ENCODE results near the gene AUNIP.

The AUNIP gene

DNA sequence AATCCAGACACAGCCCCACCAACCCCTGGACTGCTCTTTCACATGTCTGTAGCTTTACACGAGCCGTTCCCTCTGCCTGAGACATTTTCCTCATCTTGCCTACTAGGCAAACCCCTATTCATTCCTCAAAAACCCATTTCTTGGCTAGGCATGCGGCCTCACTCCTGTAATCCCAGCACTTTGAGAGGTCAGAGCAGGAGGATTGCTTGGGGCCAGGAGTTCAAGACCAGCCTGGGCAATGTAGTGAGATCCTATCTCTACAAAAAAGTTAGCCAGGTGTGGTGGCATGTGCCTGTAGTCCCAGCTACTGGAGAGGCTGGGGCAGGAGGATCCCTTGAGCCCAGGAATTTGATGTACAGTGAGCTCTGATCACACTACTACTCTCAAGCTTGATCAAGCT lies 5.2 kb upstream of the AUNIP start:
- H3K27ac ChIP-seq (ENCODE audit: low read depth, low read length), result no peak overlapping the region
- no peak overlapping the region for H3K9ac ChIP-seq (ENCODE audit: low read depth, low read length)

DNA sequence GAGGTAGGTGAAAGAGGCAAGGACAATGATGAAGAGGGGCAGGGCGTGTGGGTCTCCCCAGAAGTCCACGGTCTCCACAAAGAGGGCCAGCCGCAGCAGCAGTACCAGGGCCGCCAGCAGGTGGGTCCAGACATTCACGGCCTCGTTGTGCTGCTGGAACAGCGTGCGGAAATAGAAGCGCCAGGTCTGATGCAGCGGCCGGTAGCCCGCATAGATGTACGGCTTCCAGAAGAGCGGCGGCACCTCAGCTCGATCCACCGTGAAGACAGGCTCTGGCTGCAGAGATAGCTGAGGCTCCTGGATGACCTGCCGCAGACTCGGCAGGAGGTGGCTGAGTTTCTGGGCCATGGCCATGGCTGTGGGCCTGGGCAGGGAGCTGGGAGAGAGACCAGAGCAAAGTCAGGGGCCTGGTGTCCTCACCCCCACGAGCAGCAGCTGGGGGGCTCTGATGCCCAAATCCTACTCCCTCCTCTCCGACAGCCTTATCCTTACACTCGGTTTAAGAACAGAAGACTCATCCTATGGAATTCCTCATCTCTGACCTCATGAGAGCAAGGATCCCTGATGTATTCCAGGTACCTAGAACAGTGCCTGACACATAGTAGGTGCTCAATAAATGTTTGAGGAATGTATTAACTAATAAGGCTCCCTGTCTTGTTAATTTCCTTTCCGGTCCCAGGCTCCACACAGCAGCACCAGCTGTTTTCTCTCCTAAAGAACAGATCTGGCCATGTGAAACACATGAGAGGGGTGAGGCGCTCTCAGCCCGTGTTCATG lies 4.4 kb upstream of the AUNIP start:
- Histone ChIP-seq H3K36me3 (ENCODE audit: control insufficient read depth, insufficient read depth, low read length) (peaks cover 5% of the 10 kb centered on the region; the same call in 1 of the 2 replicates), H3K9ac (ENCODE audit: low read depth, low read length) (no peak overlapping the region), H3K27ac (ENCODE audit: low read depth, low read length) (no peak overlapping the region), H3K9me3 (ENCODE audit: control insufficient read depth, insufficient read depth, low read length) (no peaks in the 10 kb centered on the region), H3K27me3 (ENCODE audit: control insufficient read depth, insufficient read depth, low read length) (no peaks in the 10 kb centered on the region), H3K4me1 (ENCODE audit: control insufficient read depth, insufficient read depth, low read length) (peaks cover 12% of the 10 kb centered on the region), H3K4me3 (ENCODE audit: low read depth, low read length) (no peak overlapping the region)

More for the DNA sequence above, 5.2 kb upstream of the AUNIP start:
- H3K9me3 ChIP-seq (ENCODE audit: control insufficient read depth, insufficient read depth, low read length), result no peaks in the 10 kb centered on the region
- peaks cover 12% of the 10 kb centered on the region for H3K4me1 ChIP-seq (ENCODE audit: control insufficient read depth, insufficient read depth, low read length)
- H3K4me3 ChIP-seq (ENCODE audit: low read depth, low read length), result no peak overlapping the region
- H3K36me3 ChIP-seq (ENCODE audit: control insufficient read depth, insufficient read depth, low read length), result peaks cover 5% of the 10 kb centered on the region; the same call in 1 of the 2 replicates
- no peaks in the 10 kb centered on the region for H3K27me3 ChIP-seq (ENCODE audit: control insufficient read depth, insufficient read depth, low read length)

DNA sequence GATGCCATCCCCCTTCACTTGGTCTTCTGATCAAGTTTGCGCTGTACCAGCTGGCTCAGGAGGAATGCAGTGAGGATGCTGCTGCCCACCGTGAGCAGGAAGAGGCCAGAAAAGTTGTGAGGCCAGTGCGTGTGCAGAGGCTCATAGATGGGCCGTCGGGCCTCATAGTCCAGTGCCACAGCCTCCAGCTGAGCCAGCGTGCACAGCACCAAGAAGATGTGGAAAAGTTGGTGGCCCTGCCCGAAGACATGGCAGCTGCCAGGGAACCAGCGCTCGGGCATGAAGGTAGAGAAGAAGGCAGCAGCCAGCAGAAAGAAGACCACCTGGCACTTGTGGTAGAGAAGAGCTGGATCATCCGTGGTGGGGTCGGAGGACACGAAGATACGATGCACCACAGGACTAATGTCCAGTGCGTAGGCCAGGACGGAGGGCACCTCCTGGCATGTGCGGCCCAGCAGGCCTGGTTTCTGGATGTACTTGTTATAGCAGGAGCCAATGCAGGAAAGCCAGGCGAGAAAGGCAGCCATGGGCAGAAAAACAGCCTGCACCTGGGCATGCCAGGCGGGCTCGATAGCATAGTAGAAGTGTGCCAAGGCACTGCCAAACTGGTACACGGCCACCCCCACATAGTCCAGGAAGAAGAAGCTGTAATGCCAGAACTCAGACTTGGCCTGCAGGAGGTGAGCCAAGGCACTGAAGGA lies 3.7 kb upstream of the AUNIP start:
- no peak overlapping the region for H3K27ac ChIP-seq (ENCODE audit: low read depth, low read length)
- H3K27me3 ChIP-seq (ENCODE audit: control insufficient read depth, insufficient read depth, low read length), result no peaks in the 10 kb centered on the region
- H3K9me3 ChIP-seq (ENCODE audit: control insufficient read depth, insufficient read depth, low read length), result no peaks in the 10 kb centered on the region
- H3K4me3 ChIP-seq (ENCODE audit: low read depth, low read length), result no peak overlapping the region
- H3K4me1 ChIP-seq (ENCODE audit: control insufficient read depth, insufficient read depth, low read length), result peaks cover 12% of the 10 kb centered on the region
- no peak overlapping the region for H3K9ac ChIP-seq (ENCODE audit: low read depth, low read length)
- H3K36me3 ChIP-seq (ENCODE audit: control insufficient read depth, insufficient read depth, low read length), result peaks cover 5% of the 10 kb centered on the region; the same call in 1 of the 2 replicates

DNA sequence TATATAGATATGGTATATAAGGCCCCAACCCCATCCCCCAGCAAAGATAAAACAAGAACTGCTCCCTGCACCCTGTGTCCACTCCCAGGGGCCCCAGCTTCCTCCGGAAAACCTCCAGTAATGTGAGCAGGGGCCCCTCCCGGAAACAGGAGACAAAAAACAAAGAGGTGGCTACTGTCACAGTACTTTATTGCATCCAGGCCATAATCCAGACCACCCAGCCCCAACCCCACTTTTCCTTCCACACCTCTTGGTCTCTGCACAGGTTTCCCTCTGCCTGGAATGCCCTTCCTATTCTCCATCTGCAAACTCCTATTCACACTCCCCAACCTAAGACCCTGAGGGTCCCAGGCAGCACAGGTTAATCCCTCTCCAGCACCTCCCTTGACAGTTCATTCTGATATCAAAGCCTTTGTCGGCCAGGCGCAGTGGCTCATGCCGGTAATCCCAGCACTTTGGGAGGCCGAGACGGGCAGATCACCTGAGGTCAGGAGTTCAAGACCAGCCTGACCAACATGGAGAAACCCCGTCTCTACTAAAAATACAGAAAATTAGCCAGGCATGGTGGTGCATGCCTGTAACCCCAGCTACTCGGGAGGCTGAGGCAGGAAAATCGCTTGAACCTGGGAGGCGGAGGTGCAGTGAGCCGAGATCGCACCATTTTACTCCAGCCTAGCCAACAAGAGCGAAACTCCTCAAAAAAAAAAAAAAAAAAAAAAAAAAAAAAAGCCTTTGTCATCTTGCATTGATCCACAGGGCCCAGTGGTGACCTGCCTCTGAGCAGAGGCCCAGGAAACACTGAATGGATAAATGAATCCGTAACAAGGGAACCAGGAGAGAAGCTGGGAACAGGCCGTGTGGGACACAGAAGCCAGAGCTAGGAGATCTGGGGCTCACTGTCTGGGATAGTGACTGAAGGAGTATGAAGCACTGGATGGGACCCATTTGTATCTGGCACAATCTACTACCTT lies 2.3 kb upstream of the AUNIP start:
- peaks cover 5% of the 10 kb centered on the region; the same call in 1 of the 2 replicates for H3K4me1 ChIP-seq (ENCODE audit: control insufficient read depth, insufficient read depth, low read length)
- no peaks in the 10 kb centered on the region for H3K9me3 ChIP-seq (ENCODE audit: control insufficient read depth, insufficient read depth, low read length)
- H3K27me3 ChIP-seq (ENCODE audit: control insufficient read depth, insufficient read depth, low read length), result no peaks in the 10 kb centered on the region
- H3K4me3 ChIP-seq (ENCODE audit: low read depth, low read length), result no peak overlapping the region
- no peak overlapping the region for H3K9ac ChIP-seq (ENCODE audit: low read depth, low read length)
- peaks cover 5% of the 10 kb centered on the region; the same call in 1 of the 2 replicates for H3K36me3 ChIP-seq (ENCODE audit: control insufficient read depth, insufficient read depth, low read length)
- H3K27ac ChIP-seq (ENCODE audit: low read depth, low read length), result no peak overlapping the region

DNA sequence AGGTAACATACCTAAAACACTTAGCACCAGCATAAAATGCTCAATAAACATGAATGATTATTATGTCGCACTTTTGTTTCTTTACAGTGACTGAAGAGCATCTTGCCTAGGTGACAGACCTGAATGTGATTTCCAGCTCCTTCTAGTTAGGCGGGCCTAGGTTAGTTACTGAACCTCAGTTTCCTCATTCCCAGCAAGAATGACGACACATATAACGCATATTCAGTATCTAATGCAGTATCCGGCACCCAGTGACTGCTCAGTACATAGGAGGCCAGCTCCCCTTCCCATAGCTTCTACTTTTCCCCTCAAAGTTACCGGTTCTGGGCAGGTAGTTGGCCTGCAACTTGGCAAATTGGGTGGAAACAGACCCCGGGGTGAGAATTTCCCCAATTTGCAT lies 763 bp downstream of the AUNIP start:
- peak overlapping the region; percentile 95 for H3K4me3 ChIP-seq (ENCODE audit: low read depth, low read length)
- no peaks in the 10 kb centered on the region for H3K27me3 ChIP-seq (ENCODE audit: control insufficient read depth, insufficient read depth, low read length)
- H3K36me3 ChIP-seq (ENCODE audit: control insufficient read depth, insufficient read depth, low read length), result peaks cover 5% of the 10 kb centered on the region; the same call in 1 of the 2 replicates
- peaks cover 5% of the 10 kb centered on the region; the same call in 1 of the 2 replicates for H3K4me1 ChIP-seq (ENCODE audit: control insufficient read depth, insufficient read depth, low read length)
- peak overlapping the region; percentile 93 for H3K9ac ChIP-seq (ENCODE audit: low read depth, low read length)
- no peaks in the 10 kb centered on the region for H3K9me3 ChIP-seq (ENCODE audit: control insufficient read depth, insufficient read depth, low read length)
- peak overlapping the region; percentile 70 for H3K27ac ChIP-seq (ENCODE audit: low read depth, low read length)

DNA sequence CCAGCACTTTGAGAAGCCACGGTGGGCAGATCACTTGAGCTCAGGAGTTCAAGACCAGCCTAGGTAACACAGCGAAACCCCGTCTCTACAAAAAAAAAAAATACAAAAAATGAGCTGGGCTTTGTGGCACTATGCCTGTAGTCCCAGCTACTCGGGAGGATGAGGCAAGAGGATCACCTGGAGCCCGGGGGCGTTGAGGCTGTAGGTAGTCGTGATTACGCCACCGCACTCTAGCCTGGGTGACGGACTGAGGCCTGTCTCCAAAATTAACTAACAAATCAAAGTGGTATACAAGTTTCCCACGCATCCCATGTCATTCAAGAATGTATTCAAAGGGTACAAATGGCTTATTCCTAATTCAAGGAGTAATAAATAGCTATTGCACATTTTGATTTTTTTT lies 2.4 kb downstream of the AUNIP start:
- no peak overlapping the region for H3K4me3 ChIP-seq (ENCODE audit: low read depth, low read length)
- H3K4me1 ChIP-seq (ENCODE audit: control insufficient read depth, insufficient read depth, low read length), result peaks cover 5% of the 10 kb centered on the region; the same call in 1 of the 2 replicates
- H3K9ac ChIP-seq (ENCODE audit: low read depth, low read length), result no peak overlapping the region
- H3K36me3 ChIP-seq (ENCODE audit: control insufficient read depth, insufficient read depth, low read length), result no peaks in the 10 kb centered on the region
- no peaks in the 10 kb centered on the region for H3K27me3 ChIP-seq (ENCODE audit: control insufficient read depth, insufficient read depth, low read length)
- H3K9me3 ChIP-seq (ENCODE audit: control insufficient read depth, insufficient read depth, low read length), result no peaks in the 10 kb centered on the region
- H3K27ac ChIP-seq (ENCODE audit: low read depth, low read length), result no peak overlapping the region

DNA sequence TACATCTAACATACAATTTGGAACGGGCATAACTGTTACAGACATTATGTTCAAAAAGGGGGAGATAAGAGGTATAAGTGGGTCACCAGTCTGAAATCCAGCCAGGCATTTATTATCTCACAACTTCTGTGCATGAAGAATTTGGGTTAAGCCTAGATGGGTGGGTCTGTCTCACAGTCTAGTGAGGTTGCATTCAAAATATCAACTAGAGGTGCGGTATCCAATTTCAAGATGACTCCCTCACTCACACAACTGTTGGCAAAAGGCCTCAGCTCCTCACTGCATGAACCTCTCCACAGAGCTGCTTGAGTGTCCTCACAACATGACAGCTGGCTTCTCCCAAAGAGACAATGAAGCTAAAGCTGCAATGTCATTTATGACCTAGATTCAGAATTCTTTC lies 4.7 kb downstream of the AUNIP start:
- Histone ChIP-seq H3K36me3 (ENCODE audit: control insufficient read depth, insufficient read depth, low read length) (0 out of 2 replicates have a peak, but pooled peaks cover 3% of the 10 kb centered on the region), H3K9me3 (ENCODE audit: control insufficient read depth, insufficient read depth, low read length) (no peaks in the 10 kb centered on the region), H3K4me1 (ENCODE audit: control insufficient read depth, insufficient read depth, low read length) (peaks cover 5% of the 10 kb centered on the region; the same call in 1 of the 2 replicates), H3K27me3 (ENCODE audit: control insufficient read depth, insufficient read depth, low read length) (no peaks in the 10 kb centered on the region), H3K9ac (ENCODE audit: low read depth, low read length) (no peak overlapping the region), H3K27ac (ENCODE audit: low read depth, low read length) (no peak overlapping the region), H3K4me3 (ENCODE audit: low read depth, low read length) (no peak overlapping the region)

DNA sequence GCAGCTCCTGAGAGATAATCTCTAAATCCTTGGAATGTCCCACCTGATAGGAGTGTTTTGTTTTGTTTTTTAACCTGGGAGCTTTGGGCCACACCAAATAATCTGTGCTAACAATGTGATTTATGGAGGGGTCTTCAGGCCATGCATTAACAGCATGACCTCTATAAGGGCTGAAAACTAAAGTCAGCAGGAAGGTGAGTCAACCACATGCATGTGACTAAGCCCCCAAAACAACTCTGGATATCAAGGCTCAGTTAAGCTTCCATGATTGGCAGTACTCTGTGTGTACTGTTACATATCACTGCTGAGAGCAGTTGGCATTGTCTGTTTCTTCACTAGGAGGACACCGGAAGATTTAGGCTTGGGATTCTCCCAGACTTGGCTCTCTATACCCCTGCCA lies 10.7 kb downstream of the AUNIP start:
- H3K4me3 ChIP-seq (ENCODE audit: low read depth, low read length), result no peak overlapping the region
- no peaks in the 10 kb centered on the region for H3K27me3 ChIP-seq (ENCODE audit: control insufficient read depth, insufficient read depth, low read length)
- H3K36me3 ChIP-seq (ENCODE audit: control insufficient read depth, insufficient read depth, low read length), result 0 out of 2 replicates have a peak, but pooled peaks cover 3% of the 10 kb centered on the region
- H3K4me1 ChIP-seq (ENCODE audit: control insufficient read depth, insufficient read depth, low read length), result peaks cover 3% of the 10 kb centered on the region; the same call in 1 of the 2 replicates
- no peaks in the 10 kb centered on the region for H3K9me3 ChIP-seq (ENCODE audit: control insufficient read depth, insufficient read depth, low read length)
- no peak overlapping the region for H3K9ac ChIP-seq (ENCODE audit: low read depth, low read length)
- H3K27ac ChIP-seq (ENCODE audit: low read depth, low read length), result peak overlapping the region; percentile 67

DNA sequence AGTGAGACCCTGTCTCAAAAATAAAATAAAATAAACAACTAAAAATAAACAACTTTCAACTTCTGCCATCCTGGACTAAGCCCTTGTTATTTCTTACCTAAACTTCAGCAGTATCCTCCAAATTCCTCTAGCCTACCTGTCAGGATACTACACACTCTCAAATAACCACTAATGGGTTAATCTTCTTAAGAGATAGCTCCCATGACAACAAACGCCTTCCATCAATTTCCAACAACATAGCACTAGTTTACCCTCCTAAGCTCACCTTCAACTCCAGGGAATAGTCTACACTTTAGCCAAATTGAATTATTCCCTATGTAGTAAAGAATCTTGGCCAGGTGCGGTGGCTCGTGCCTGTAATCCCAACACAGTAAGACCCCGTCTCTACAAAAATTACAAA lies 11.3 kb downstream of the AUNIP start:
- H3K9ac ChIP-seq (ENCODE audit: low read depth, low read length), result no peak overlapping the region
- H3K4me1 ChIP-seq (ENCODE audit: control insufficient read depth, insufficient read depth, low read length), result peaks cover 3% of the 10 kb centered on the region; the same call in 1 of the 2 replicates
- no peak overlapping the region for H3K27ac ChIP-seq (ENCODE audit: low read depth, low read length)
- no peak overlapping the region for H3K4me3 ChIP-seq (ENCODE audit: low read depth, low read length)
- H3K36me3 ChIP-seq (ENCODE audit: control insufficient read depth, insufficient read depth, low read length), result 0 out of 2 replicates have a peak, but pooled peaks cover 3% of the 10 kb centered on the region
- H3K9me3 ChIP-seq (ENCODE audit: control insufficient read depth, insufficient read depth, low read length), result no peaks in the 10 kb centered on the region
- no peaks in the 10 kb centered on the region for H3K27me3 ChIP-seq (ENCODE audit: control insufficient read depth, insufficient read depth, low read length)

DNA sequence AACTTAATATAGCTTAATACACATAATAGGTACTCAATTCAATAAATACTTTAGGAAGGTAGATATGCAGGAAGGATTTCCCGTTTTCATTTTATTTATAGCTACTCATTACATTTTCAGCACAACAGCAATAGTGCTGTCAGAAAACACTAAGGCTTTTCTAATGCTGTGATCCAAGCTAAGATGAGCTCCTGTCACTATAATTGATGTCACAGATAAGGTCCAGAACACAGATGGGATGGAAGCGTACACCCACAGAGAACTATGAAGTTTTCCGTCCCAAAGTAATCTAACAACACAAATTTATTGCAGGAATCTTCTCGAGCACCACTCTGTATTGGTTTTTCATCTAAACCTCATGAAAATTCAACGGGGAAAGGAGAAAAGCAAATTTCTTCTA lies 13.6 kb downstream of the AUNIP start:
- Histone ChIP-seq H3K36me3 (ENCODE audit: control insufficient read depth, insufficient read depth, low read length) (0 out of 2 replicates have a peak, but pooled peaks cover 3% of the 10 kb centered on the region), H3K4me1 (ENCODE audit: control insufficient read depth, insufficient read depth, low read length) (peaks cover 3% of the 10 kb centered on the region; the same call in 1 of the 2 replicates), H3K9me3 (ENCODE audit: control insufficient read depth, insufficient read depth, low read length) (no peaks in the 10 kb centered on the region), H3K27me3 (ENCODE audit: control insufficient read depth, insufficient read depth, low read length) (no peaks in the 10 kb centered on the region), H3K4me3 (ENCODE audit: low read depth, low read length) (no peak overlapping the region), H3K9ac (ENCODE audit: low read depth, low read length) (no peak overlapping the region), H3K27ac (ENCODE audit: low read depth, low read length) (no peak overlapping the region)
